ENCODE results near the gene GRIA3. TPM values are rescaled to one million over a fixed set of nuclear protein-coding genes. Genes with fewer than 3 reads are reported as not detected.

The GRIA3 gene
- total RNA-seq, 1 experiment from 2014 or later = 3.8 TPM

DNA sequence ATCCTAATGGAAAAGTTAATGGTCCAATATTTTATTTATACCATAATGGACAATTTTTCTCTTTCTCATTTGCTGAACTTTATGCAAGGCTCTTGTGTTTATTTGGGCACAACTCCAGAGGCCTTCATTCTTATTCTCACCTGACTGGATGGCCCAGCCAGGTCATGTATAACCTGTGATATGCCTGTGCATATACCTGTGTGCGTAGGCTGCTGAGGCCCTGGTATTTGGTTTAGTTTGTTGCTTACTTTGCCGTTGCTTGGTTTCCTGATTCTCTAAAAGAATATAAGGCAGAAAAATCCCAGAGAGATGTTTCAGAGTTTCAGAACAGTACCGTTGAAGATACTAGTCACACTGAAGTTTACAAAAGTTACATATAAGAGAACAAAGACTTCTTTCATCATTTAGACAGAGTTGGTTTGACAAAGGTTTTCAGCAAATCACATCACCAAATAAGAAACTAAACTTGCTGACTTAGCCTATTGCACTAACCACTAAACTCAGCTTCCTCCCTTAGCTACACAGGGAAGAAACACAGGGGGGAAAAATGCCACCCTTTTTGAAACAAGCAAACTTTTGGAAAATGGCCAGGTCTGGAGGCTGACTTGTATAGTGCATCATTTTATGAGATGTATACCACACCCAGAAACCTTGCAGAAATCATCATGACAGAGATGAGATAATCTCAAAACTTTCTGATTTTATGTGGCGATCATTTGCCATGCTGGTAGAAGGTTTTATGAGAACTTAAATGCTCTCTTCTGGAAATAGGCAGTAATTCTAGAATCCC, 248.5 kb downstream of the GRIA3 start:
- ChIA-PET CTCF (no interaction called here), POLR2A (no interaction called here)
- DNase-seq (ENCODE audit: low spot score) (no peak), ATAC-seq (no peak)
- TF ChIP-seq ZNF232 (CRISPR knock-in tag; IDR thresholded peaks at IDR 0.05) (no peak), PRRX2 (CRISPR knock-in tag; IDR thresholded peaks at IDR 0.05) (no peak), SMAD4 (CRISPR knock-in tag; IDR thresholded peaks at IDR 0.05) (no peak), IRF2 (CRISPR knock-in tag; IDR thresholded peaks at IDR 0.05; ENCODE audit: borderline replicate concordance, low read depth) (no peak), ZNF317 (CRISPR knock-in tag; IDR thresholded peaks at IDR 0.05; ENCODE audit: borderline replicate concordance, low read depth) (no peak), NFATC4 (CRISPR knock-in tag; IDR thresholded peaks at IDR 0.05) (no peak), RELA (CRISPR knock-in tag; IDR thresholded peaks at IDR 0.05; ENCODE audit: borderline replicate concordance) (no peak), SMAD3 (CRISPR knock-in tag; IDR thresholded peaks at IDR 0.05; ENCODE audit: borderline replicate concordance) (no peak), ELF4 (CRISPR knock-in tag; IDR thresholded peaks at IDR 0.05; ENCODE audit: low read depth) (no peak)
- TF ChIP-seq, protein P1, sequence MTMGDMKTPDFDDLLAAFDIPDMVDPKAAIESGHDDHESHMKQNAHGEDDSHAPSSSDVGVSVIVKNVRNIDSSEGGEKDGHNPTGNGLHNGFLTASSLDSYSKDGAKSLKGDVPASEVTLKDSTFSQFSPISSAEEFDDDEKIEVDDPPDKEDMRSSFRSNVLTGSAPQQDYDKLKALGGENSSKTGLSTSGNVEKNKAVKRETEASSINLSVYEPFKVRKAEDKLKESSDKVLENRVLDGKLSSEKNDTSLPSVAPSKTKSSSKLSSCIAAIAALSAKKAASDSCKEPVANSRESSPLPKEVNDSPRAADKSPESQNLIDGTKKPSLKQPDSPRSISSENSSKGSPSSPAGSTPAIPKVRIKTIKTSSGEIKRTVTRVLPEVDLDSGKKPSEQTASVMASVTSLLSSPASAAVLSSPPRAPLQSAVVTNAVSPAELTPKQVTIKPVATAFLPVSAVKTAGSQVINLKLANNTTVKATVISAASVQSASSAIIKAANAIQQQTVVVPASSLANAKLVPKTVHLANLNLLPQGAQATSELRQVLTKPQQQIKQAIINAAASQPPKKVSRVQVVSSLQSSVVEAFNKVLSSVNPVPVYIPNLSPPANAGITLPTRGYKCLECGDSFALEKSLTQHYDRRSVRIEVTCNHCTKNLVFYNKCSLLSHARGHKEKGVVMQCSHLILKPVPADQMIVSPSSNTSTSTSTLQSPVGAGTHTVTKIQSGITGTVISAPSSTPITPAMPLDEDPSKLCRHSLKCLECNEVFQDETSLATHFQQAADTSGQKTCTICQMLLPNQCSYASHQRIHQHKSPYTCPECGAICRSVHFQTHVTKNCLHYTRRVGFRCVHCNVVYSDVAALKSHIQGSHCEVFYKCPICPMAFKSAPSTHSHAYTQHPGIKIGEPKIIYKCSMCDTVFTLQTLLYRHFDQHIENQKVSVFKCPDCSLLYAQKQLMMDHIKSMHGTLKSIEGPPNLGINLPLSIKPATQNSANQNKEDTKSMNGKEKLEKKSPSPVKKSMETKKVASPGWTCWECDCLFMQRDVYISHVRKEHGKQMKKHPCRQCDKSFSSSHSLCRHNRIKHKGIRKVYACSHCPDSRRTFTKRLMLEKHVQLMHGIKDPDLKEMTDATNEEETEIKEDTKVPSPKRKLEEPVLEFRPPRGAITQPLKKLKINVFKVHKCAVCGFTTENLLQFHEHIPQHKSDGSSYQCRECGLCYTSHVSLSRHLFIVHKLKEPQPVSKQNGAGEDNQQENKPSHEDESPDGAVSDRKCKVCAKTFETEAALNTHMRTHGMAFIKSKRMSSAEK (CRISPR knock-in tag; IDR thresholded peaks at IDR 0.05; ENCODE audit: borderline replicate concordance) = no peak
- TF ChIP-seq, protein P2, sequence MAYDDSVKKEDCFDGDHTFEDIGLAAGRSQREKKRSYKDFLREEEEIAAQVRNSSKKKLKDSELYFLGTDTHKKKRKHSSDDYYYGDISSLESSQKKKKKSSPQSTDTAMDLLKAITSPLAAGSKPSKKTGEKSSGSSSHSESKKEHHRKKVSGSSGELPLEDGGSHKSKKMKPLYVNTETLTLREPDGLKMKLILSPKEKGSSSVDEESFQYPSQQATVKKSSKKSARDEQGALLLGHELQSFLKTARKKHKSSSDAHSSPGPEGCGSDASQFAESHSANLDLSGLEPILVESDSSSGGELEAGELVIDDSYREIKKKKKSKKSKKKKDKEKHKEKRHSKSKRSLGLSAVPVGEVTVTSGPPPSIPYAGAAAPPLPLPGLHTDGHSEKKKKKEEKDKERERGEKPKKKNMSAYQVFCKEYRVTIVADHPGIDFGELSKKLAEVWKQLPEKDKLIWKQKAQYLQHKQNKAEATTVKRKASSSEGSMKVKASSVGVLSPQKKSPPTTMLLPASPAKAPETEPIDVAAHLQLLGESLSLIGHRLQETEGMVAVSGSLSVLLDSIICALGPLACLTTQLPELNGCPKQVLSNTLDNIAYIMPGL (CRISPR knock-in tag; IDR thresholded peaks at IDR 0.05) = no peak
- TF ChIP-seq, protein P3, sequence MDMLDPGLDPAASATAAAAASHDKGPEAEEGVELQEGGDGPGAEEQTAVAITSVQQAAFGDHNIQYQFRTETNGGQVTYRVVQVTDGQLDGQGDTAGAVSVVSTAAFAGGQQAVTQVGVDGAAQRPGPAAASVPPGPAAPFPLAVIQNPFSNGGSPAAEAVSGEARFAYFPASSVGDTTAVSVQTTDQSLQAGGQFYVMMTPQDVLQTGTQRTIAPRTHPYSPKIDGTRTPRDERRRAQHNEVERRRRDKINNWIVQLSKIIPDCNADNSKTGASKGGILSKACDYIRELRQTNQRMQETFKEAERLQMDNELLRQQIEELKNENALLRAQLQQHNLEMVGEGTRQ (CRISPR knock-in tag; IDR thresholded peaks at IDR 0.05) = no peak
- TF ChIP-seq, protein P4, sequence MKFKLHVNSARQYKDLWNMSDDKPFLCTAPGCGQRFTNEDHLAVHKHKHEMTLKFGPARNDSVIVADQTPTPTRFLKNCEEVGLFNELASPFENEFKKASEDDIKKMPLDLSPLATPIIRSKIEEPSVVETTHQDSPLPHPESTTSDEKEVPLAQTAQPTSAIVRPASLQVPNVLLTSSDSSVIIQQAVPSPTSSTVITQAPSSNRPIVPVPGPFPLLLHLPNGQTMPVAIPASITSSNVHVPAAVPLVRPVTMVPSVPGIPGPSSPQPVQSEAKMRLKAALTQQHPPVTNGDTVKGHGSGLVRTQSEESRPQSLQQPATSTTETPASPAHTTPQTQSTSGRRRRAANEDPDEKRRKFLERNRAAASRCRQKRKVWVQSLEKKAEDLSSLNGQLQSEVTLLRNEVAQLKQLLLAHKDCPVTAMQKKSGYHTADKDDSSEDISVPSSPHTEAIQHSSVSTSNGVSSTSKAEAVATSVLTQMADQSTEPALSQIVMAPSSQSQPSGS (CRISPR knock-in tag; IDR thresholded peaks at IDR 0.05; ENCODE audit: borderline replicate concordance, low read depth) = no peak
- TF ChIP-seq, protein P5, sequence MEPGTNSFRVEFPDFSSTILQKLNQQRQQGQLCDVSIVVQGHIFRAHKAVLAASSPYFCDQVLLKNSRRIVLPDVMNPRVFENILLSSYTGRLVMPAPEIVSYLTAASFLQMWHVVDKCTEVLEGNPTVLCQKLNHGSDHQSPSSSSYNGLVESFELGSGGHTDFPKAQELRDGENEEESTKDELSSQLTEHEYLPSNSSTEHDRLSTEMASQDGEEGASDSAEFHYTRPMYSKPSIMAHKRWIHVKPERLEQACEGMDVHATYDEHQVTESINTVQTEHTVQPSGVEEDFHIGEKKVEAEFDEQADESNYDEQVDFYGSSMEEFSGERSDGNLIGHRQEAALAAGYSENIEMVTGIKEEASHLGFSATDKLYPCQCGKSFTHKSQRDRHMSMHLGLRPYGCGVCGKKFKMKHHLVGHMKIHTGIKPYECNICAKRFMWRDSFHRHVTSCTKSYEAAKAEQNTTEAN (CRISPR knock-in tag; IDR thresholded peaks at IDR 0.05) = no peak
- TF ChIP-seq, protein P6, sequence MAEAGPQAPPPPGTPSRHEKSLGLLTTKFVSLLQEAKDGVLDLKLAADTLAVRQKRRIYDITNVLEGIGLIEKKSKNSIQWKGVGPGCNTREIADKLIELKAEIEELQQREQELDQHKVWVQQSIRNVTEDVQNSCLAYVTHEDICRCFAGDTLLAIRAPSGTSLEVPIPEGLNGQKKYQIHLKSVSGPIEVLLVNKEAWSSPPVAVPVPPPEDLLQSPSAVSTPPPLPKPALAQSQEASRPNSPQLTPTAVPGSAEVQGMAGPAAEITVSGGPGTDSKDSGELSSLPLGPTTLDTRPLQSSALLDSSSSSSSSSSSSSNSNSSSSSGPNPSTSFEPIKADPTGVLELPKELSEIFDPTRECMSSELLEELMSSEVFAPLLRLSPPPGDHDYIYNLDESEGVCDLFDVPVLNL (CRISPR knock-in tag; IDR thresholded peaks at IDR 0.05; ENCODE audit: borderline replicate concordance, low read depth) = no peak
- H3K36me3 Mint-ChIP-seq = no peaks in the 10 kb centered on the region
- no peaks in the 10 kb centered on the region for H3K9me3 Mint-ChIP-seq
- no peaks in the 10 kb centered on the region for H3K27me3 Mint-ChIP-seq (ENCODE audit: low read depth)
- H3K4me1 Mint-ChIP-seq = peaks cover 11% of the 10 kb centered on the region
- no peak overlapping the region for H3K27ac Mint-ChIP-seq
- no peak overlapping the region for H3K4me3 Mint-ChIP-seq
